Lung (tissue), 12 donors: ENCODE measurements around the gene GAS1. TPM values are rescaled to one million over a fixed set of nuclear protein-coding genes. Genes with fewer than 3 reads are reported as not detected.

Experiments used
- ATAC-seq: fragments of 200-7000 bp; cut with Tn5 transposase; one replicate; pipeline ENCODE4 v1.9.1; 2020; ENCODE audit warnings: moderate number of reproducible peaks; ENCODE audit not compliant: insufficient read depth, low FRiP score
- DNase-seq, 3 donors: peaks; one replicate each; pipeline ENCODE4 v3.0.0-alpha.2; 2013 to 2017
- H3K27ac ChIP-seq, 2 donors: one replicate each; pipeline ENCODE4 v1.5.1; 2013; ENCODE audit warnings: mild to moderate bottlenecking in 2 of 2, moderate library complexity in 2 of 2, control low read depth in 1 of 2, inconsistent platforms in 1 of 2, low read depth in 1 of 2, low read length in 1 of 2
- H3K27me3 ChIP-seq, 3 donors: one replicate each; pipeline ENCODE4 v1.5.1; 2013; ENCODE audit warnings: low read length in 2 of 3; ENCODE audit not compliant: control insufficient read depth in 3 of 3, insufficient read depth in 3 of 3
- H3K36me3 ChIP-seq, 4 donors: one replicate each; pipeline ENCODE4 v1.5.1; 2013; ENCODE audit warnings: low read length in 4 of 4, mild to moderate bottlenecking in 1 of 4, moderate library complexity in 1 of 4; ENCODE audit not compliant: control insufficient read depth in 4 of 4, insufficient read depth in 4 of 4
- H3K4me1 ChIP-seq, 5 donors: one replicate each; pipeline ENCODE4 v1.5.1; 2013; ENCODE audit warnings: low read length in 5 of 5, mild to moderate bottlenecking in 2 of 5, moderate library complexity in 1 of 5; ENCODE audit not compliant: control insufficient read depth in 5 of 5, insufficient read depth in 5 of 5
- H3K4me3 ChIP-seq: one replicate; pipeline ENCODE4 v1.5.1; 2013; ENCODE audit warnings: mild to moderate bottlenecking, control low read depth, moderate library complexity
- H3K9ac ChIP-seq, 2 donors: one replicate each; pipeline ENCODE4 v1.5.1; 2013; ENCODE audit warnings: low read length in 2 of 2, control low read depth in 1 of 2; ENCODE audit not compliant: insufficient read depth in 1 of 2
- H3K9me3 ChIP-seq, 4 donors: one replicate each; pipeline ENCODE4 v1.5.1; 2013; ENCODE audit warnings: low read length in 3 of 4, mild to moderate bottlenecking in 1 of 4, moderate library complexity in 1 of 4; ENCODE audit not compliant: control insufficient read depth in 4 of 4, insufficient read depth in 3 of 4
- WGBS, 2 donors: extraction: QIAGEN DNeasy Blood & Tissue Kit; methylation state at CpG; one replicate each; pipeline ENCODE4 v1.1.7; 2013; 5-methylcytosine and 5-hydroxymethylcytosine counted together
- polyA plus RNA-seq, 2 donors: library from polyadenylated mRNA; stranded (reverse); fragments of 200-250 nt; gene quantifications; one replicate each; pipeline ENCODE4 v1.2.1, GENCODE V29; 2013
- total RNA-seq, 2 donors: library from RNA; depleted of rRNA in 1 of 2; stranded (reverse); fragments of >200 nt in 1 of 2; gene quantifications; one replicate each; pipeline ENCODE4 v1.2.1, GENCODE V29; 2014 to 2021
- TF ChIP-seq, protein P1 (sequence below): IDR thresholded peaks from 2 replicates; pipeline ENCODE4 v1.5.1; 2012; ENCODE audit warnings: mild to moderate bottlenecking; ENCODE audit errors: control extremely low read depth, extremely low read depth
- donor health status: control.
- donor health status: control.
- donor health status: Bipolar disorder and iron deficiency.
- donor health status: healthy.
- donor health status: DM: yes; HTN: yes; CAD: no.

The GAS1 gene
- total and polyA plus RNA-seq, 4 donors, result 5.3 to 21.2 (median 10.4) TPM

DNA sequence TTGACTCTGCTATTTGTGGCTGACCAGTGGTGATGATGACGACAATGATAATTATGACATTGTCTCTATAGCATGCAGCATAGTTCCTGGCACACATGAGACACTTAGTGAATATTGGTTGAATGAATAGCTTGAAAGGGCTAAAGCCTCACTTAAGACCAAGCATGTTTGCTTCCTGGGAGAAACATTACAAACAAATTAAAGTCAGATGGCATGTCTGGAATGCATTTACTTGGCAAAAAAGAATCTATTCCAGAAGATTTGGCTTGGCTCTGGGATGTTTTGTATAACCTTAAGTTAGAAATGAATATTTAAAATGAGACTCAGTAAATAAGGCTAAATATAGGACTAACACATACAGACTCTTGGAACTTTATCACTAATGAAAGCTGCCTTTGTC, 21.6 kb downstream of the GAS1 start:
- TF ChIP-seq, protein P1, sequence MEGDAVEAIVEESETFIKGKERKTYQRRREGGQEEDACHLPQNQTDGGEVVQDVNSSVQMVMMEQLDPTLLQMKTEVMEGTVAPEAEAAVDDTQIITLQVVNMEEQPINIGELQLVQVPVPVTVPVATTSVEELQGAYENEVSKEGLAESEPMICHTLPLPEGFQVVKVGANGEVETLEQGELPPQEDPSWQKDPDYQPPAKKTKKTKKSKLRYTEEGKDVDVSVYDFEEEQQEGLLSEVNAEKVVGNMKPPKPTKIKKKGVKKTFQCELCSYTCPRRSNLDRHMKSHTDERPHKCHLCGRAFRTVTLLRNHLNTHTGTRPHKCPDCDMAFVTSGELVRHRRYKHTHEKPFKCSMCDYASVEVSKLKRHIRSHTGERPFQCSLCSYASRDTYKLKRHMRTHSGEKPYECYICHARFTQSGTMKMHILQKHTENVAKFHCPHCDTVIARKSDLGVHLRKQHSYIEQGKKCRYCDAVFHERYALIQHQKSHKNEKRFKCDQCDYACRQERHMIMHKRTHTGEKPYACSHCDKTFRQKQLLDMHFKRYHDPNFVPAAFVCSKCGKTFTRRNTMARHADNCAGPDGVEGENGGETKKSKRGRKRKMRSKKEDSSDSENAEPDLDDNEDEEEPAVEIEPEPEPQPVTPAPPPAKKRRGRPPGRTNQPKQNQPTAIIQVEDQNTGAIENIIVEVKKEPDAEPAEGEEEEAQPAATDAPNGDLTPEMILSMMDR, result no peak
- Histone ChIP-seq H3K4me3 (no peak overlapping the region), H3K27ac (no peak overlapping the region), H3K9ac (no peak overlapping the region), H3K9me3 (peaks cover 0 to 2% (median 0%) of the 10 kb centered on the region in 4 donors), H3K4me1 (peaks cover 0 to 15% (median 0%) of the 10 kb centered on the region in 5 donors), H3K27me3 (peaks cover 0 to 6% (median 3%) of the 10 kb centered on the region in 3 donors), H3K36me3 (no peaks in the 10 kb centered on the region)
- DNase-seq, result peak in 1 of 3 donors; percentile 54
- ATAC-seq, result no peak
- 70 to 90% methylated on average over 1 of the region's 1 CpG for WGBS, 2 donors

- no peaks in the 10 kb centered on the region for H3K36me3 ChIP-seq
- H3K9ac ChIP-seq, result no peak overlapping the region
- ATAC-seq (no peak), DNase-seq (no peak)
- peaks cover 0 to 2% (median 0%) of the 10 kb centered on the region in 4 donors for H3K9me3 ChIP-seq
- H3K4me3 ChIP-seq, result no peak overlapping the region
- WGBS, 2 donors, result 40 to 68% methylated on average over 5 of the region's 5 CpGs
- H3K27me3 ChIP-seq, result peaks cover 0 to 6% (median 3%) of the 10 kb centered on the region in 3 donors
- no peak overlapping the region for H3K27ac ChIP-seq
- H3K4me1 ChIP-seq, result peaks cover 0 to 15% (median 0%) of the 10 kb centered on the region in 5 donors
- TF ChIP-seq, protein P1, result no peak
Measured at GRCh38 chr9:86924206-86924605, 23.1 kb downstream of the GAS1 start.

- no peak overlapping the region for H3K27ac ChIP-seq
- TF ChIP-seq, protein P1, result no peak
- 71 to 78% methylated on average over 15 of the region's 15 CpGs for WGBS, 2 donors
- DNase-seq (peak in 1 of 3 donors; percentile 28), ATAC-seq (no peak)
- peaks cover 0 to 2% (median 0%) of the 10 kb centered on the region in 4 donors for H3K9me3 ChIP-seq
- H3K9ac ChIP-seq, result no peak overlapping the region
- H3K4me3 ChIP-seq, result no peak overlapping the region
- H3K4me1 ChIP-seq, result peaks cover 0 to 15% (median 0%) of the 10 kb centered on the region in 5 donors
- no peaks in the 10 kb centered on the region for H3K36me3 ChIP-seq
- peaks cover 0 to 8% (median 3%) of the 10 kb centered on the region in 3 donors for H3K27me3 ChIP-seq
Measured at GRCh38 chr9:86921151-86921923, 26.0 kb downstream of the GAS1 start.
